B cell (primary cell): Measurements from ENCODE around the gene IRF9.

ENCODE experiments used
- CTCF ChIP-seq: fragments of 200-600 bp; IDR thresholded peaks from one replicate; pipeline ENCODE4 v1.8.0; 2022; ENCODE audit warnings: antibody characterized with exemption, mild to moderate bottlenecking
- EZH2 ChIP-seq: IDR thresholded peaks from 2 replicates; pipeline ENCODE4 v1.6.1; 2012; ENCODE audit warnings: borderline replicate concordance, low read depth, mild to moderate bottlenecking, moderate library complexity, low read length; ENCODE audit not compliant: insufficient read depth, poor library complexity, severe bottlenecking

GRCh38 chr14:24187539-24187915, 26.5 kb downstream of the IRF9 start:
- no peak for TF ChIP-seq CTCF
- TF ChIP-seq EZH2 = no peak
